ENCODE data around the gene RACGAP1. TPM values are rescaled to one million over a fixed set of nuclear protein-coding genes. Genes with fewer than 3 reads are reported as not detected.

RACGAP1 gene
- total RNA-seq, 4 donors from 2014 or later, result 10.5 to 23.7 (median 13.1) TPM

- Histone ChIP-seq H3K36me3 (no peaks in the 10 kb centered on the region), H3K27ac (no peak overlapping the region), H3K9me3 (no peaks in the 10 kb centered on the region), H3K4me3 (no peak overlapping the region), H3K4me1 (peaks cover 0 to 20% (median 0%) of the 10 kb centered on the region in 3 donors), H3K27me3 (no peaks in the 10 kb centered on the region)
- TF ChIP-seq CTCF (IDR thresholded peaks at IDR 0.05) (no peak), POLR2AphosphoS5 (IDR thresholded peaks at IDR 0.05) (no peak), EP300 (IDR thresholded peaks at IDR 0.05) (no peak)
- WGBS, 2 donors (ENCODE audit: low coverage in 1 of 2), result no CpG with 5 or more reads among the region's 5 CpGs
- ATAC-seq, result no peak
Observed at GRCh38 chr12:50062728-50063460, 37.6 kb upstream of the RACGAP1 start.

GRCh38 chr12:50061946-50062686 lies 36.8 kb upstream of the RACGAP1 start:
- H3K9me3 ChIP-seq, result no peaks in the 10 kb centered on the region
- H3K4me1 ChIP-seq, result peaks cover 0 to 25% (median 0%) of the 10 kb centered on the region in 3 donors
- ATAC-seq, result no peak
- H3K36me3 ChIP-seq, result no peaks in the 10 kb centered on the region
- H3K27ac ChIP-seq, result no peak overlapping the region
- H3K4me3 ChIP-seq, result no peak overlapping the region
- WGBS, 2 donors (ENCODE audit: low coverage in 1 of 2), result 67 to 81% methylated on average over 2 to 5 of the region's 6 CpGs
- no peaks in the 10 kb centered on the region for H3K27me3 ChIP-seq
- TF ChIP-seq POLR2AphosphoS5 (IDR thresholded peaks at IDR 0.05) (no peak), POLR2A (IDR thresholded peaks at IDR 0.05) (no peak), CTCF (IDR thresholded peaks at IDR 0.05) (no peak), EP300 (IDR thresholded peaks at IDR 0.05) (no peak)

- ATAC-seq, result no peak
Observed at GRCh38 chr12:50061171-50061570, 35.9 kb upstream of the RACGAP1 start.

GRCh38 chr12:50060120-50060468 lies 34.8 kb upstream of the RACGAP1 start:
- ATAC-seq, result no peak
- Histone ChIP-seq H3K27me3 (peaks cover 4% of the 10 kb centered on the region), H3K9me3 (no peaks in the 10 kb centered on the region), H3K36me3 (no peaks in the 10 kb centered on the region), H3K4me1 (peaks cover 3 to 29% (median 14%) of the 10 kb centered on the region in 3 donors), H3K4me3 (no peak overlapping the region), H3K27ac (no peak overlapping the region)
- 89% methylated on average over 3 of the region's 4 CpGs; no CpG with 5 or more reads in 1 of the 2 donors for WGBS, 2 donors (ENCODE audit: low coverage in 1 of 2)
- TF ChIP-seq POLR2AphosphoS5 (IDR thresholded peaks at IDR 0.05), result no peak
- TF ChIP-seq POLR2A (IDR thresholded peaks at IDR 0.05), result no peak
- no peak for TF ChIP-seq EP300 (IDR thresholded peaks at IDR 0.05)
- TF ChIP-seq CTCF (IDR thresholded peaks at IDR 0.05), result no peak

More at GRCh38 chr12:50061171-50061570, 35.9 kb upstream of the RACGAP1 start:
- no peak for TF ChIP-seq POLR2AphosphoS5 (IDR thresholded peaks at IDR 0.05)
- TF ChIP-seq EP300 (IDR thresholded peaks at IDR 0.05), result no peak
- TF ChIP-seq POLR2A (IDR thresholded peaks at IDR 0.05), result no peak
- no peak for TF ChIP-seq CTCF (IDR thresholded peaks at IDR 0.05)
- Histone ChIP-seq H3K4me1 (peaks cover 3 to 26% (median 9%) of the 10 kb centered on the region in 3 donors), H3K4me3 (no peak overlapping the region), H3K27ac (no peak overlapping the region), H3K9me3 (no peaks in the 10 kb centered on the region), H3K36me3 (no peaks in the 10 kb centered on the region), H3K27me3 (no peaks in the 10 kb centered on the region)
- WGBS, 2 donors (ENCODE audit: low coverage in 1 of 2), result 92 to 100% methylated on average over 1 of the region's 2 CpGs

Measured in gastroesophageal sphincter (tissue), 4 donors.